Smooth muscle cell (in vitro differentiated cells): ENCODE measurements around the gene LAMA5. TPM values are rescaled to one million over a fixed set of nuclear protein-coding genes. Genes with fewer than 3 reads are reported as not detected.

Experiments used
- DNase-seq: peaks from one replicate; lab custom pipeline; 2025; ENCODE audit not compliant: unreplicated experiment; lab: John Stamatoyannopoulos, UW
- H2AFZ ChIP-seq: fragments of 200-600 bp; sonication (generic); 2 replicates; pipeline ENCODE4 v1.6.0; 2016; ENCODE audit warnings: antibody characterized with exemption, low read depth, mild to moderate bottlenecking
- H3F3A ChIP-seq: fragments of 200-600 bp; sonication (generic); 2 replicates; pipeline ENCODE4 v1.6.0; 2017; ENCODE audit warnings: antibody characterized with exemption, low read depth
- H3K27ac ChIP-seq: fragments of 200-600 bp; sonication (generic); 2 replicates; pipeline ENCODE4 v1.5.1; 2016; ENCODE audit warnings: low read depth, mild to moderate bottlenecking
- H3K27me3 ChIP-seq: fragments of 200-600 bp; sonication (generic); 2 replicates; pipeline ENCODE4 v1.6.1; 2016; ENCODE audit warnings: low read depth, mild to moderate bottlenecking
- H3K36me3 ChIP-seq: fragments of 200-600 bp; sonication (generic); 2 replicates; pipeline ENCODE4 v1.5.1; 2016; ENCODE audit warnings: low read depth
- H3K4me1 ChIP-seq: fragments of 200-600 bp; sonication (generic); 2 replicates; pipeline ENCODE4 v1.5.1; 2016; ENCODE audit warnings: low read depth
- H3K4me2 ChIP-seq: fragments of 200-600 bp; sonication (generic); 2 replicates; pipeline ENCODE4 v1.6.0; 2016; ENCODE audit warnings: mild to moderate bottlenecking
- H3K4me3 ChIP-seq: fragments of 200-600 bp; sonication (generic); 2 replicates; pipeline ENCODE4 v1.5.1; 2016; ENCODE audit warnings: mild to moderate bottlenecking
- H3K79me2 ChIP-seq: fragments of 200-600 bp; sonication (generic); 2 replicates; pipeline ENCODE4 v1.6.0; 2016; ENCODE audit warnings: low read depth, mild to moderate bottlenecking
- H3K9ac ChIP-seq: fragments of 200-600 bp; sonication (generic); 2 replicates; pipeline ENCODE4 v1.6.0; 2016; ENCODE audit warnings: low read depth
- H3K9me3 ChIP-seq: fragments of 200-600 bp; sonication (generic); replicated peaks from 2 replicates; pipeline ENCODE4 v1.5.1; 2016; ENCODE audit warnings: low read depth
- H4K20me1 ChIP-seq: fragments of 200-600 bp; sonication (generic); 2 replicates; pipeline ENCODE4 v1.6.0; 2016; ENCODE audit warnings: low read depth
- CTCF ChIP-seq: fragments of 200-600 bp; sonication (generic); IDR thresholded peaks from 2 replicates; pipeline ENCODE4 v1.5.1; 2017; ENCODE audit warnings: borderline replicate concordance, mild to moderate bottlenecking, antibody characterized with exemption; ENCODE audit not compliant: insufficient read depth, poor library complexity, severe bottlenecking
- WGBS: methylation state at CpG from one replicate; pipeline ENCODE4 v1.1.7; 2016; ENCODE audit warnings: low lambda C conversion rate; 5-methylcytosine and 5-hydroxymethylcytosine counted together
- polyA plus RNA-seq: library from polyadenylated mRNA; unstranded; fragments of >200 nt; fragmentation: Nextera tagmentation; extraction: Ambion mirVana; gene quantifications from 2 replicates; pipeline ENCODE4 v1.2.1, GENCODE V29; 2016
- total RNA-seq: library from RNA; depleted of rRNA; stranded (reverse); fragments of >200 nt; gene quantifications from 2 replicates; pipeline ENCODE4 v1.2.3, GENCODE V29; 2014

The LAMA5 gene
- total and polyA plus RNA-seq, 2 experiments from 2014 or later: 27.5 to 27.6 TPM

DNA sequence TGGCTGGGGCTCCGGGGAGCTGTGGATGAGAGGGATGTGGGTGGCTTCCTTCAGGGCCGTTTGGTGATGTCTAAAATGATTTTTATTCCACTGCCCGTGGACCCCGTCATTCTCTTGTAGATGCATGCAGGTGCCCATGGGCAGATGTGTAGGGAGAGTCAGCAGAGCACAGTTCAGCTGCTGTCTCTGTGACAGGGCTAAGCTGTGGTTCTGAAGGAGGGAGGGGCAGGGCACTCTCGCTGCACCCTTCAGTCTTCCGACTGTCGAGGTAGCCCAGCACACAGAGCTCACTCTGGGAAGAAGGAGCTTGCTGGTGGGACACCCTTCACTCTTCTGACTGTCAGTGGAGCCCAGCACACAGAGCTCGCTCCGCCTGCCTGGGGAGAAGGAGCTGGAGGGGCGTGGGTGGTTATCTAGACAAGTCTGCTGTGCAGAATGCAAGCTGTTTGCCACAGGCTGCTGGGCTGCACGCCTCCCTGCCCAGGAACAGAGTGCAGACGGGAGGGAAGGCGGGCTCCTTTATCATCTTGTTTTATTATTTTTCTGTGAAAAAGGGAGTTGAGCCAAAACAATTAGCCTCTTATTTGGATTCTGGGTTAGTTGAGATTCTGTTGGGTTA, 92.7 kb downstream of the LAMA5 start:
- H4K20me1 ChIP-seq: peaks cover 72% of the 10 kb centered on the region
- H3K4me1 ChIP-seq: no peaks in the 10 kb centered on the region
- TF ChIP-seq CTCF: no peak
- H3F3A ChIP-seq: no peaks in the 10 kb centered on the region
- no peaks in the 10 kb centered on the region for H3K9me3 ChIP-seq
- no peak for DNase-seq
- H3K4me2 ChIP-seq: no peak overlapping the region
- H3K79me2 ChIP-seq: peaks cover 6% of the 10 kb centered on the region
- 85% methylated on average over 12 of the region's 13 CpGs for WGBS
- H3K4me3 ChIP-seq: no peak overlapping the region
- no peaks in the 10 kb centered on the region for H3K36me3 ChIP-seq
- H3K27ac ChIP-seq: no peak overlapping the region
- no peak overlapping the region for H3K9ac ChIP-seq
- no peaks in the 10 kb centered on the region for H3K27me3 ChIP-seq
- no peak overlapping the region for H2AFZ ChIP-seq

GRCh38 chr20:62273416-62273815, 93.7 kb downstream of the LAMA5 start:
- no peak for DNase-seq
- peaks cover 7% of the 10 kb centered on the region for H3K79me2 ChIP-seq
- no peak overlapping the region for H3K9ac ChIP-seq
- H3K4me2 ChIP-seq: no peak overlapping the region
- no peaks in the 10 kb centered on the region for H3K36me3 ChIP-seq
- H3K27me3 ChIP-seq: no peaks in the 10 kb centered on the region
- H3K27ac ChIP-seq: no peak overlapping the region
- peaks cover 82% of the 10 kb centered on the region for H4K20me1 ChIP-seq
- H3K4me3 ChIP-seq: no peak overlapping the region
- H2AFZ ChIP-seq: no peak overlapping the region
- no peaks in the 10 kb centered on the region for H3F3A ChIP-seq
- 98% methylated on average over 18 of the region's 18 CpGs for WGBS
- TF ChIP-seq CTCF: no peak
- H3K9me3 ChIP-seq: no peaks in the 10 kb centered on the region
- no peaks in the 10 kb centered on the region for H3K4me1 ChIP-seq

GRCh38 chr20:62272200-62272599, 94.9 kb downstream of the LAMA5 start:
- Histone ChIP-seq H3K9ac (no peak overlapping the region), H3K9me3 (no peaks in the 10 kb centered on the region), H4K20me1 (peaks cover 87% of the 10 kb centered on the region), H2AFZ (no peak overlapping the region), H3K36me3 (no peaks in the 10 kb centered on the region), H3K4me1 (no peaks in the 10 kb centered on the region), H3K4me3 (no peak overlapping the region), H3F3A (no peaks in the 10 kb centered on the region), H3K4me2 (no peak overlapping the region), H3K79me2 (peaks cover 7% of the 10 kb centered on the region), H3K27me3 (no peaks in the 10 kb centered on the region), H3K27ac (no peak overlapping the region)
- 96% methylated on average over 10 of the region's 10 CpGs for WGBS
- no peak for DNase-seq
- no peak for TF ChIP-seq CTCF

DNA sequence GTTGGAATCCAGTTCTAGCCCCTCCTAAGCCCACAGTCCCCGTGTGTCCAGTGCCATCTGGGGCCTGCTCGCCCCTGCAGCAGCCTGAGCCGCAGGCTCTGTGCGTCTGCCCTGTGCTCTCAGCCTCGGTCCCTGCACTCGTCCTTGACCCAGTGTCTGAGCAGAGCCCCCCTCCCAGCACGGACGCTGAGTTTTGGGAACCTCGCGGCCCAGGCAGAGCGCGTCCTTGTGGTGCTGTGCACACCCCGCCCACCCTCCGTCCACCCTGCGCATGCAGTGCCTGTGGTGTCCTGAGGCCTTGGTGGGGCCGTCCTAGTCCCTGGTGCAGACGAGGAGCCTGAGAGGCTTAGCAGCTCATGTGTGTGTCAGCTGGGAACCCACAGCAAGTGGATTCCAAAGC, 97.2 kb downstream of the LAMA5 start:
- no peak for DNase-seq
- no peak overlapping the region for H2AFZ ChIP-seq
- H3F3A ChIP-seq: no peaks in the 10 kb centered on the region
- no peak for TF ChIP-seq CTCF
- H3K4me1 ChIP-seq: no peaks in the 10 kb centered on the region
- H3K4me3 ChIP-seq: no peak overlapping the region
- peaks cover 3% of the 10 kb centered on the region for H3K9me3 ChIP-seq
- H3K79me2 ChIP-seq: peaks cover 13% of the 10 kb centered on the region
- H3K4me2 ChIP-seq: no peak overlapping the region
- no peak overlapping the region for H3K9ac ChIP-seq
- H3K27me3 ChIP-seq: no peaks in the 10 kb centered on the region
- H3K36me3 ChIP-seq: peaks cover 5% of the 10 kb centered on the region
- no peak overlapping the region for H3K27ac ChIP-seq
- H4K20me1 ChIP-seq: peaks cover 75% of the 10 kb centered on the region
- WGBS: 94% methylated on average over 15 of the region's 17 CpGs
